GM23338 (cell line): Measurements from ENCODE around the gene TEX26. TPM values are rescaled to one million over a fixed set of nuclear protein-coding genes. Genes with fewer than 3 reads are reported as not detected.

Source experiments
- ATAC-seq: fragments of 200-7000 bp; cut with Tn5 transposase; 3 replicates; pipeline ENCODE4 v1.9.1; 2020
- DNase-seq: peaks from one replicate; pipeline ENCODE4 v3.0.0-alpha.2; 2015; ENCODE audit warnings: low spot score
- H2AFZ ChIP-seq: fragments of 200-600 bp; sonication (generic); 2 replicates; pipeline ENCODE4 v1.8.0; 2016; ENCODE audit warnings: antibody characterized with exemption, mild to moderate bottlenecking, moderate library complexity
- H3F3A ChIP-seq: fragments of 200-600 bp; sonication (generic); replicated peaks from 2 replicates; pipeline ENCODE4 v1.8.0; 2017; ENCODE audit warnings: antibody characterized with exemption, mixed run types, low read depth
- H3K27ac ChIP-seq: fragments of 200-600 bp; sonication (generic); 2 replicates; pipeline ENCODE4 v1.6.1; 2016; ENCODE audit warnings: low read depth
- H3K27me3 ChIP-seq: fragments of 200-600 bp; sonication (generic); 2 replicates; pipeline ENCODE4 v1.8.0; 2016; ENCODE audit warnings: mild to moderate bottlenecking, mixed run types, moderate library complexity; ENCODE audit not compliant: insufficient read depth
- H3K36me3 ChIP-seq: fragments of 200-600 bp; sonication (generic); 2 replicates; pipeline ENCODE4 v1.8.0; 2016; ENCODE audit warnings: mild to moderate bottlenecking; ENCODE audit not compliant: insufficient read depth
- H3K4me1 ChIP-seq: fragments of 200-600 bp; sonication (generic); 2 replicates; pipeline ENCODE4 v1.8.0; 2016; ENCODE audit warnings: mild to moderate bottlenecking, moderate library complexity; ENCODE audit not compliant: insufficient read depth
- H3K4me2 ChIP-seq: fragments of 200-600 bp; sonication (generic); 2 replicates; pipeline ENCODE4 v1.7.1; 2017; ENCODE audit warnings: mixed run types
- H3K4me3 ChIP-seq: fragments of 200-600 bp; sonication (generic); 2 replicates; pipeline ENCODE4 v1.6.1; 2016; ENCODE audit warnings: mixed run types
- H3K79me2 ChIP-seq: fragments of 200-600 bp; sonication (generic); replicated peaks from 2 replicates; pipeline ENCODE4 v1.8.0; 2017; ENCODE audit warnings: mild to moderate bottlenecking; ENCODE audit not compliant: insufficient read depth
- H3K9me2 ChIP-seq: fragments of 200-600 bp; sonication (generic); 2 replicates; pipeline ENCODE4 v1.8.0; 2017; ENCODE audit not compliant: insufficient read depth
- H4K20me1 ChIP-seq: fragments of 200-600 bp; sonication (generic); replicated peaks from 2 replicates; pipeline ENCODE4 v1.8.0; 2017; ENCODE audit warnings: mild to moderate bottlenecking; ENCODE audit not compliant: insufficient read depth
- H3K27ac Mint-ChIP-seq: 2 replicates; pipeline ENCODE4 v1.8.0; 2020; ENCODE audit warnings: inconsistent platforms, mild to moderate bottlenecking, moderate library complexity, mixed read lengths
- H3K27me3 Mint-ChIP-seq: 3 replicates; pipeline ENCODE4 v1.8.0; 2022; ENCODE audit warnings: low read depth, mild to moderate bottlenecking, moderate library complexity, mixed read lengths, inconsistent platforms; ENCODE audit not compliant: insufficient read depth, poor library complexity
- H3K36me3 Mint-ChIP-seq: 3 replicates; pipeline ENCODE4 v1.8.0; 2021; ENCODE audit warnings: low read depth, mild to moderate bottlenecking, inconsistent platforms, moderate library complexity, mixed read lengths
- H3K4me1 Mint-ChIP-seq: 3 replicates; pipeline ENCODE4 v1.8.0; 2020; ENCODE audit warnings: mild to moderate bottlenecking, inconsistent platforms, mixed read lengths
- H3K4me3 Mint-ChIP-seq: 3 replicates; pipeline ENCODE4 v1.8.0; 2021; ENCODE audit warnings: moderate library complexity, mild to moderate bottlenecking, inconsistent platforms, mixed read lengths
- H3K9me3 Mint-ChIP-seq: 3 replicates; pipeline ENCODE4 v1.8.0; 2020; ENCODE audit warnings: moderate library complexity, mild to moderate bottlenecking, inconsistent platforms, mixed read lengths
- EZH2 ChIP-seq: fragments of 200-600 bp; sonication (generic); IDR thresholded peaks from one replicate; pipeline ENCODE4 v1.8.0; 2017; ENCODE audit warnings: antibody characterized with exemption, mild to moderate bottlenecking, low read depth; ENCODE audit not compliant: unreplicated experiment
- EZH2phosphoT487 ChIP-seq: fragments of 200-600 bp; sonication (generic); IDR thresholded peaks from one replicate; pipeline ENCODE4 v1.8.1; 2018; ENCODE audit warnings: antibody characterized with exemption; ENCODE audit not compliant: unreplicated experiment
- POLR2AphosphoS5 ChIP-seq: IDR thresholded peaks from 2 replicates; pipeline ENCODE4 v1.6.1; 2016; ENCODE audit warnings: antibody characterized with exemption, low read depth
- REST ChIP-seq: IDR thresholded peaks from one replicate; pipeline ENCODE4 v1.6.1; 2018; ENCODE audit warnings: antibody characterized with exemption; ENCODE audit not compliant: unreplicated experiment
- ZNF462 ChIP-seq: fragments of 250-450 bp; sonication (Bioruptor Pico); IDR thresholded peaks from 2 replicates; pipeline ENCODE4 v1.5.0; 2020; ENCODE audit warnings: mild to moderate bottlenecking, moderate library complexity
- polyA plus RNA-seq: library from polyadenylated mRNA; unstranded; fragments of >200 nt; fragmentation: Nextera tagmentation; extraction: Ambion mirVana; gene quantifications from 2 replicates; pipeline ENCODE4 v1.2.1, GENCODE V29; 2016
- total RNA-seq: library from RNA; depleted of rRNA; stranded (reverse); fragments of >200 nt; shearing (Covaris generic); gene quantifications from 2 replicates; pipeline ENCODE4 v1.2.3, GENCODE V29; 2014
- TF ChIP-seq, protein P1 (sequence below): IDR thresholded peaks from 2 replicates; pipeline ENCODE4 v1.6.1; 2016; ENCODE audit warnings: antibody characterized with exemption

The TEX26 gene
- total and polyA plus RNA-seq, 2 experiments from 2014 or later: not detected

DNA sequence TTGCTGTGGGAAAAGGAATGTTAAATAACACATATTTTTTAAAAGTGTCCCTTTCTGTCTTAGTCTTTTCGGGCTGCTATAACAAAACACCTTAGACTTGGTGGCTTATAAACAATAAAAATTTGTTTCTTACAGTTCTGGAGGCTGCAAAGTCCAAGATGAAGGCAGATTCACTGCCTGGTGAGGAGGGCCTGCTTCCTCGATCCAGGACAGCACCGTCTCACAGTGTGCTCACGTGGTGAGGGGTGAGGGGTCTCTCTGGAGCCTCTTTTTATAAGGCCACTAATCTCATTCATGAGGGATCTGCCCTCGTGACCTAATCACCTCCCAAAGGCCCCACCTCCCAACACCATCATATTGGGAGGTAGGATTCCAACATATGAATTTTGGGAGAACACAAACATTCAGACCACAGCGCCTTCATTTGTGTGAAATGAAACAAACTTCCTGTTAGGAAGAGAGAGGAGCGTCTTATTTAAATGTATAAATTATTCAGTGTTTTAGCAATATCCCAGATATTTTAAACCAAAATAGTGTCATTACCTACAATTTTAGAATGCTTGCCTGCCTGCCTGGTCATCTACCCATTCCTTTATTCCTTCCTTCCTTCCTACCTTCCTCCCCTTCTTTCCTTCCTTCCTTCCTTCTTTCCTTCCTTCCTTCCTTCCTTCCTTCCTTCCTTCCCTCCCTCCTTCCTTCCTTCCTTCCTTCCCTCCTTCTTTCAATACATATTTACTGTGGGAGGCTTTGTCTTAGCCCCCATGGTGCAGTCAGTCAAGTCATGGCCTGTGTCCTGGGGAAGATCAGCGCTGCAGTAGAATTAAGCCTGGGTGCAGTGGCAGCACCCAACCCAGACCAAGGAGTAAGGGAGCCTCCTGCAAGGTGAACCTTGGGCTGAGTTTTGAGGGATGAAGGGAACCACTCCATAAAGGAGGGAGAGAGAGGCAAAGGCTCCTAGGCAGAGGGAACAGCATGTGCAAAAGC lies 84.2 kb downstream of the TEX26 start:
- Histone ChIP-seq H3F3A (no peaks in the 10 kb centered on the region), H3K27me3 (no peaks in the 10 kb centered on the region), H3K9me2 (0 out of 2 replicates have a peak, but pooled peaks cover 3% of the 10 kb centered on the region), H3K79me2 (no peaks in the 10 kb centered on the region), H4K20me1 (no peaks in the 10 kb centered on the region), H3K27ac (no peak overlapping the region), H2AFZ (no peak overlapping the region), H3K4me3 (no peak overlapping the region), H3K4me1 (peaks cover 13% of the 10 kb centered on the region), H3K4me2 (no peak overlapping the region), H3K36me3 (no peaks in the 10 kb centered on the region)
- ATAC-seq (no peak), DNase-seq (no peak)
- H3K4me3 Mint-ChIP-seq: no peak overlapping the region
- H3K4me1 Mint-ChIP-seq: peaks cover 12% of the 10 kb centered on the region
- peaks cover 4% of the 10 kb centered on the region for H3K27me3 Mint-ChIP-seq
- TF ChIP-seq, protein P1, sequence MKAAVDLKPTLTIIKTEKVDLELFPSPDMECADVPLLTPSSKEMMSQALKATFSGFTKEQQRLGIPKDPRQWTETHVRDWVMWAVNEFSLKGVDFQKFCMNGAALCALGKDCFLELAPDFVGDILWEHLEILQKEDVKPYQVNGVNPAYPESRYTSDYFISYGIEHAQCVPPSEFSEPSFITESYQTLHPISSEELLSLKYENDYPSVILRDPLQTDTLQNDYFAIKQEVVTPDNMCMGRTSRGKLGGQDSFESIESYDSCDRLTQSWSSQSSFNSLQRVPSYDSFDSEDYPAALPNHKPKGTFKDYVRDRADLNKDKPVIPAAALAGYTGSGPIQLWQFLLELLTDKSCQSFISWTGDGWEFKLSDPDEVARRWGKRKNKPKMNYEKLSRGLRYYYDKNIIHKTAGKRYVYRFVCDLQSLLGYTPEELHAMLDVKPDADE: no peak
- TF ChIP-seq EZH2: no peak
- no peak for TF ChIP-seq REST
- no peak for TF ChIP-seq ZNF462 (CRISPR knock-in tag)
- TF ChIP-seq EZH2phosphoT487: no peak
- TF ChIP-seq POLR2AphosphoS5: no peak
- no peaks in the 10 kb centered on the region for H3K36me3 Mint-ChIP-seq
- no peak overlapping the region for H3K27ac Mint-ChIP-seq
- H3K9me3 Mint-ChIP-seq: no peaks in the 10 kb centered on the region
